Lung (tissue), 12 donors: Measurements from ENCODE around the gene LMNTD2. TPM values are rescaled to one million over a fixed set of nuclear protein-coding genes. Genes with fewer than 3 reads are reported as not detected.

ENCODE experiments used
- ATAC-seq: fragments of 200-7000 bp; cut with Tn5 transposase; one replicate; pipeline ENCODE4 v1.9.1; 2020; ENCODE audit warnings: moderate number of reproducible peaks; ENCODE audit not compliant: insufficient read depth, low FRiP score
- DNase-seq, 3 donors: peaks; one replicate each; pipeline ENCODE4 v3.0.0-alpha.2; 2013 to 2017
- H3K27ac ChIP-seq, 2 donors: one replicate each; pipeline ENCODE4 v1.5.1; 2013; ENCODE audit warnings: mild to moderate bottlenecking in 2 of 2, moderate library complexity in 2 of 2, control low read depth in 1 of 2, inconsistent platforms in 1 of 2, low read depth in 1 of 2, low read length in 1 of 2
- H3K27me3 ChIP-seq, 3 donors: one replicate each; pipeline ENCODE4 v1.5.1; 2013; ENCODE audit warnings: low read length in 2 of 3; ENCODE audit not compliant: control insufficient read depth in 3 of 3, insufficient read depth in 3 of 3
- H3K36me3 ChIP-seq, 4 donors: one replicate each; pipeline ENCODE4 v1.5.1; 2013; ENCODE audit warnings: low read length in 4 of 4, mild to moderate bottlenecking in 1 of 4, moderate library complexity in 1 of 4; ENCODE audit not compliant: control insufficient read depth in 4 of 4, insufficient read depth in 4 of 4
- H3K4me1 ChIP-seq, 5 donors: one replicate each; pipeline ENCODE4 v1.5.1; 2013; ENCODE audit warnings: low read length in 5 of 5, mild to moderate bottlenecking in 2 of 5, moderate library complexity in 1 of 5; ENCODE audit not compliant: control insufficient read depth in 5 of 5, insufficient read depth in 5 of 5
- H3K4me3 ChIP-seq: one replicate; pipeline ENCODE4 v1.5.1; 2013; ENCODE audit warnings: mild to moderate bottlenecking, control low read depth, moderate library complexity
- H3K9ac ChIP-seq, 2 donors: one replicate each; pipeline ENCODE4 v1.5.1; 2013; ENCODE audit warnings: low read length in 2 of 2, control low read depth in 1 of 2; ENCODE audit not compliant: insufficient read depth in 1 of 2
- H3K9me3 ChIP-seq, 4 donors: one replicate each; pipeline ENCODE4 v1.5.1; 2013; ENCODE audit warnings: low read length in 3 of 4, mild to moderate bottlenecking in 1 of 4, moderate library complexity in 1 of 4; ENCODE audit not compliant: control insufficient read depth in 4 of 4, insufficient read depth in 3 of 4
- CTCF ChIP-seq: IDR thresholded peaks from 2 replicates; pipeline ENCODE4 v1.5.1; 2012; ENCODE audit warnings: mild to moderate bottlenecking; ENCODE audit errors: control extremely low read depth, extremely low read depth
- WGBS, 2 donors: extraction: QIAGEN DNeasy Blood & Tissue Kit; methylation state at CpG; one replicate each; pipeline ENCODE4 v1.1.7; 2013; 5-methylcytosine and 5-hydroxymethylcytosine counted together
- polyA plus RNA-seq, 2 donors: library from polyadenylated mRNA; stranded (reverse); fragments of 200-250 nt; gene quantifications; one replicate each; pipeline ENCODE4 v1.2.1, GENCODE V29; 2013
- total RNA-seq, 2 donors: library from RNA; depleted of rRNA in 1 of 2; stranded (reverse); fragments of >200 nt in 1 of 2; gene quantifications; one replicate each; pipeline ENCODE4 v1.2.1, GENCODE V29; 2014 to 2021
- donor health status: control.
- donor health status: control.
- donor health status: Bipolar disorder and iron deficiency.
- donor health status: healthy.
- donor health status: DM: yes; HTN: yes; CAD: no.

The LMNTD2 gene
- total and polyA plus RNA-seq, 4 donors, result 2.3 to 9.7 (median 3.8) TPM

- Histone ChIP-seq H3K27ac (no peak overlapping the region), H3K36me3 (peaks cover 0 to 8% (median 0%) of the 10 kb centered on the region in 4 donors), H3K27me3 (peaks cover 0 to 37% (median 12%) of the 10 kb centered on the region in 3 donors), H3K9ac (no peak overlapping the region), H3K9me3 (no peaks in the 10 kb centered on the region), H3K4me3 (no peak overlapping the region), H3K4me1 (peaks cover 0 to 13% (median 7%) of the 10 kb centered on the region in 5 donors)
- WGBS, 2 donors, result 86 to 89% methylated on average over 20 of the region's 20 CpGs
- ATAC-seq (no peak), DNase-seq (no peak)
- no peak for TF ChIP-seq CTCF
Observed at GRCh38 chr11:558503-558902, 2.0 kb downstream of the LMNTD2 start.

- DNase-seq, result no peak
- H3K9ac ChIP-seq, result no peak overlapping the region
- H3K9me3 ChIP-seq, result no peaks in the 10 kb centered on the region
- 87 to 90% methylated on average over 24 of the region's 24 CpGs for whole genome bisulfite sequencing, 2 donors
- no peak for TF ChIP-seq CTCF
- peaks cover 0 to 37% (median 12%) of the 10 kb centered on the region in 3 donors for H3K27me3 ChIP-seq
- peaks cover 0 to 4% (median 0%) of the 10 kb centered on the region in 4 donors for H3K36me3 ChIP-seq
- peaks cover 0 to 10% (median 6%) of the 10 kb centered on the region in 5 donors for H3K4me1 ChIP-seq
- H3K27ac ChIP-seq, result no peak overlapping the region
- no peak for ATAC-seq
- no peak overlapping the region for H3K4me3 ChIP-seq
Observed at GRCh38 chr11:557328-558132, 3.0 kb downstream of the LMNTD2 start.

- Histone ChIP-seq H3K9ac (no peak overlapping the region), H3K36me3 (no peaks in the 10 kb centered on the region), H3K4me3 (no peak overlapping the region), H3K27ac (no peak overlapping the region), H3K27me3 (peaks cover 0 to 37% (median 12%) of the 10 kb centered on the region in 3 donors), H3K9me3 (no peaks in the 10 kb centered on the region), H3K4me1 (peaks cover 0 to 10% (median 6%) of the 10 kb centered on the region in 5 donors)
- TF ChIP-seq CTCF, result no peak
- 71 to 74% methylated on average over 22 of the region's 22 CpGs for WGBS, 2 donors
- DNase-seq, result no peak
- ATAC-seq, result no peak
Observed at GRCh38 chr11:556662-557256, 3.8 kb downstream of the LMNTD2 start.
